ENCODE results near the gene BACE1.

DNA sequence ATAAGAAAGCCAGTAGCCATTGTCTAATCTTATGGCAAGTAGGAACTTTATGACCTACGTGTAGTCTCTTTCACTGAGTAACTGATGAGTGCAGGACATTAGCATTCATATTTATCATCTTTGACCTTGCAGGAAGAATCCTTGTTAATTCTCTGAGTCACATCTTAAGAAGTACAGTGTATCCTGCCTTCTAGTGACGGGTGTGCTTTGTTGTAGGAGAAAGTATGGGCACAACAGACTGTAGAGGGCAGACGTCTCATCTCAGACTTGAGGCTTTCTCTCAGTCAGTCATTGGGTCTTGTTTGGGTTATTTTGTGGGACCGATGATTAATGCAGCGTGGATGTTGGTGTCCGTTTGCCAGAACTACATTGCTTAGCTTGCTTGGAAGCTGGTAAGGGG is 76.8 kb downstream of the BACE1 start:
- TF ChIP-seq, protein P1, sequence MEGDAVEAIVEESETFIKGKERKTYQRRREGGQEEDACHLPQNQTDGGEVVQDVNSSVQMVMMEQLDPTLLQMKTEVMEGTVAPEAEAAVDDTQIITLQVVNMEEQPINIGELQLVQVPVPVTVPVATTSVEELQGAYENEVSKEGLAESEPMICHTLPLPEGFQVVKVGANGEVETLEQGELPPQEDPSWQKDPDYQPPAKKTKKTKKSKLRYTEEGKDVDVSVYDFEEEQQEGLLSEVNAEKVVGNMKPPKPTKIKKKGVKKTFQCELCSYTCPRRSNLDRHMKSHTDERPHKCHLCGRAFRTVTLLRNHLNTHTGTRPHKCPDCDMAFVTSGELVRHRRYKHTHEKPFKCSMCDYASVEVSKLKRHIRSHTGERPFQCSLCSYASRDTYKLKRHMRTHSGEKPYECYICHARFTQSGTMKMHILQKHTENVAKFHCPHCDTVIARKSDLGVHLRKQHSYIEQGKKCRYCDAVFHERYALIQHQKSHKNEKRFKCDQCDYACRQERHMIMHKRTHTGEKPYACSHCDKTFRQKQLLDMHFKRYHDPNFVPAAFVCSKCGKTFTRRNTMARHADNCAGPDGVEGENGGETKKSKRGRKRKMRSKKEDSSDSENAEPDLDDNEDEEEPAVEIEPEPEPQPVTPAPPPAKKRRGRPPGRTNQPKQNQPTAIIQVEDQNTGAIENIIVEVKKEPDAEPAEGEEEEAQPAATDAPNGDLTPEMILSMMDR (IDR thresholded peaks at IDR 0.05) = no peak
- TF ChIP-seq POLR2A (IDR thresholded peaks at IDR 0.05) (no peak), POLR2AphosphoS5 (IDR thresholded peaks at IDR 0.05) (no peak)
